Fibroblast of the conjunctiva (primary cell): Measurements from ENCODE around the gene MEF2C.
A peak's percentile ranks its signal among the peaks of the same experiment; 100 is the strongest.

Experiments
- DNase-seq: peaks from one replicate; pipeline ENCODE4 v3.0.0-alpha.2; 2010; ENCODE audit warnings: low read depth

Gene MEF2C

GRCh38 chr5:88708682-88709398 lies 174.1 kb downstream of the MEF2C start:
- no peak for DNase-seq

DNA sequence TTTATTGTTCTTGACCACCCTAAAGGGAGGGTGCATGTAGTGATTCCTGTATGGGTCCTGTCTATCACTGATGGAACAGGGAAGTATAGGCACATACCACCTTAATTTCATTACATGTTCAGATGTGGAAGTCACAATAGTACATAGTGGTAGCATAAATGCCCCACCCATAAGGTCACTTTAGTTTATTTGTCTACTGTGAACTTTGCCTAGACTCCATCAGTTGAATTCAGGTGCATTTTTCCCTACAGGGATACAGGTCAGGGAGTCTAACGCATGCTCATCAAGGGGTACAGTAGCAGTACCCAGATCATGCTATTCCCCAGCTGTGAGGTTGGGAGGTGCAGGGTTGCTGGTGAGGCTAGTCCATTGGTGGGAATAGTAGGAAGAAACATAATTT lies 175.0 kb downstream of the MEF2C start:
- no peak for DNase-seq

DNA sequence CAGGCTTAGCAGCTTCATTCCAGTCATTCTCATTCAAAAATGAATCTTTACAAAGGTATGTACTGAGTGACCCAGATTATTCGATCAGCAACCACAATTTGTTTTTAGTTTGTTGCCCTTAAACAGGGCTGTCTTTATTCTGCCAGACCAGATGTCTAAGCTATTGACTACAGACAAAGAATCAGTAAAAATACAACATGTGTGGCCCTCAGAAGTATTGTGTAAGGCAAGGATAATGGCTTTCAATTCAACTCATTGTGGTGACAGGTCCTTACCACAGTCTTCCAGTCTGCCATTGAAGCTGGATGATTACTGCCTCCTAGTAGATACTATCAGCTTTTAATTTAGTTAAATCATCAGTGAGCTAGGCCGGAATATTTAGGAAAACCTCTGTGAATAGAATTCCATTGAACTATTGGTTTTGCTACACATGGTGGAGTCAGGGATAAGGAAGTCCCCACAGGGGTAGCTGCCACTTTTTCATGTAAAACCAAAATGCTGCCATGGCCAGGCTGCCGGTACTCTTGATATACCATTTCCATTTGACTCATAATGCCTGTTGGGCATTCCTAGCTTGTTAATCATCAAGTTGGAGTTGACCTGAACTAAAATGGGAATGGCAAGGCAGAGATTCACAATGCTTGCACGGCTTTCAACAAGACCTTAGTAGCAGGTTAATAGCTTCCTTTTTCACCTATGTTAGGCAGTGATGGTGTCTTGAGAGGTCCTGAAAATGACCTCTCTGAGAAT lies 175.6 kb downstream of the MEF2C start:
- no peak for DNase-seq

- no peak for DNase-seq
These were observed 180.7 kb downstream of the MEF2C start for GRCh38 chr5:88702332-88702731.

- DNase-seq = no peak
These were observed 182.9 kb downstream of the MEF2C start for GRCh38 chr5:88700121-88700520.

- DNase-seq = no peak
These were observed 184.7 kb downstream of the MEF2C start for GRCh38 chr5:88698290-88698689.

DNA sequence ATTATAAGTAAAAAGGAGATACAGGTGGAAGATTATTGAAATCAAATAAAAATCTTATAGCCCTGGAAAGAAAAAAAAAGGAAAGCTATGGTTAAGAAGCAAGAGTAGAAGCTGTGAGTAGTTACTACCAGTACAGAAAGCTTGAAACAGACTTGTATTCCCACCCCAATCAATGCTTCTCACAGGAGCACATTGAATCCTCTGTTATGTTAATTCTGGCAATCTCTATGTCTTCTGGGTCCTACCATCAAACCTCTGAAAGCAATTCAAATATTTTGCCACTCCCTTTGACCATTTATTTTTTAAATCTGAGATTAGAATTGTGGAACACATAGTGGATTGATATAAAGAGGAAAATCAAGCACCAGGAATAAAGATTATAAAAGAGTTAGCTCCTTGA lies 186.5 kb downstream of the MEF2C start:
- DNase-seq = no peak

DNA sequence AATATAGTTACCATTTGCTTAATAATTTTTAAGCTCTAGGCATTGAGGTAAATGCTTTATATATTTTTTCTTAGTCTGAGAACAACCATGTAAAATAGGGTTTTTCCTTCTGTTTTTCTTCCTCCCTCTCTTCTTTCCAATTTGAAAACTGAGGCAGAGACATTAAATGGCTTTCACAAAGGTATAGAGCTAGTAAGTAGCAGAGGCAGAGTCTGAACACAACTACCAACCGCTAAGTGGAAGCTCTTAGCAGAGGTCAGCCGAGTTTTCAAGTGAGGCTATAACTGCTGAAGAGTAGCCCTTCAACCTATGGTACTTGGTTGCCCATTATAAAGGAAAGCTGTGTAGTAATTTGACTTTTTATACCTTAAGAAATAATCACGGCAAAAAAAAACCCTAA lies 187.1 kb downstream of the MEF2C start:
- no peak for DNase-seq

- DNase-seq = no peak
These were observed 187.8 kb downstream of the MEF2C start for GRCh38 chr5:88695232-88695631.

DNA sequence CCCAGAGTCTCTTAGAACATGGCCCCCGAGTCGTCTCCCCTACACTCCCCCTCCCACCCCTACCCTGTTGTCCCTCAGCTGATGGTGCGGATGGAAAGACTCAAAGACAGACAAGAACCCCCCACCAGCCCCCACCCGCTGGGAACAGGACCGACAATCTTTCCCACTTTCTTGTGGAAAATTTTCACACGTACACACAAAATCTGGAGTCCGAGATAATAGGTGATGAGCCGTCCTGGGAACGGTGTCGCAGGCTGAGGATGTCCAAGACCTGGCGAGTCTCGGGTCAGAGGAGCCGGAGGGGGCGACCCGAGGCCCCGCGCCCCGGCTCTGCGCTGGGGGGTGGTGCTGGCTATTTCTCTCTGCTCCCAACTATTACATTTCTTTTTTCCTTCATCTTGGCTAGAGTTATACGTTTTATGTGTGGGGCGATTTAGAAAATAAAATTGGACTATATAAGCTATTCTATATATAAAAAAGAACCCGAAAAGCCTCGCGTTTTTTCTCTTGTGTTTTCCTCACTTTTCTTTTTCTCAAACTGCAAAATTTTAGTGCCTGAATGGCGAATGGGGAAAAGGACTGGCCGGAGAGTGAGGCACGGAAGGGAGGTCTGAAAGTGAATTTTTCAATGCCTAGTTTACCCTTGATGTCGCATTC lies 188.8 kb downstream of the MEF2C start:
- no peak for DNase-seq

GRCh38 chr5:88693071-88693932 lies 189.7 kb downstream of the MEF2C start:
- DNase-seq = no peak

DNA sequence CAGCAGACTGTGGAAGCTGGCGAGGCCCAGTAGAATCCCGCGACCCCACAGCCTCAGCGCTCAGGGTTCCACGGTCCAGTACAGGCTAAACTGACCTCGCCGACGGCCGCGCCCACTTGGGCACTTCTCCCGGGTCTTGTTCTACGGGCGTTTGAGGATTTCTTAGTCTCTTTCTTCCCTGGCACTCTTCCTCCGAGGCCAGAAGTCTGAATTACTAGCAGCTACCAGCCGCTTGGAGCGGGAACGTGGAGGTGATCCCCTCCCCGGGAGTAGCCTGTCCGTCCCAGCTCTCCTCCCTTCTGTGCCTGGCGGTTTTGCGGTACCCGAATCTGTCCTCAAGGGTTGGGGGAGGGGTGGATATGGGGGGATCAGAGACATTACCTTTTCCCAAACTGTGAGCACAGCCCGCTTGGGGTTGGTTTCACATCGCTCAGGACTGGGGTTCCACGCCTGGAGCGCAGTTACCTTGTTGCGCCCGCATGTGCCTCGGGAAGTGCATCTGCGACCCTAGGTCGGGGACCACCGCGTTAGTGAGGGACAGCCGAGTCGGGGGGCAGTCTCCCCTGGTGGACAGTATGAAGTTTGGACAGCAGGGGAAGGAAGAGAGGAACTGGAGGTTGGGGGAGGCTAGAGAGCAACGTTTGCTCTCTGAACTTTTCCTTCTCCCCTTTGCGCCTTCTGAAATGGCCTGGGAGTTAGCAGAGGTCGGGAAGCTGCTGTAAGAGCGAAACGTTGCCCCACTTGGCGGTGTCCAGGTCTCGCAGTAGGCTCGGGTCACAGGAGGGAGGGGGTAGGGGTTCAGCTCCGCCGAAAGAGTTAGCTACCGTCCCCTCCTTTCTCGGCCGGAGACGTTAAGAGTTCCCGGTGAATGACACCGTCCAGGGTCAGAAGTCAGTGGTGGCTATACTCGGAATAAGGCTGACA lies 190.8 kb downstream of the MEF2C start:
- no peak for DNase-seq

DNA sequence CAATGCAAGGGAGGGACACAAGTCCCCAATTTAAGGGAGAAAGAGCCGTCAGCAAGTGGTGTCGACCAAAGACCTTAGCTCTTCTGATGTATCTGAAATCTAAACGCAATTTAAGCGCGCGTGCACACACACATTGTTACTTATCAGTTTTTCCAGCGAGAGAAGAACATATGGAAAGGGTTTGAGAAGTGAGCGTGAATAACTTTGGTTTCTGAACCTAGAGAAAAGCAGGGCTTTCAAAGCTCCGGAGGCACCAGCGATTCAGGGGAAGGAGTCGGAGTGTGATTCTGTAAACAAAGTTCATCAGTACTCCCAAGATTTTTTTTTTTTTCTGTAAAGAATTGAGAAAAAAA lies 191.8 kb downstream of the MEF2C start:
- DNase-seq = no peak

GRCh38 chr5:88690409-88691229 lies 192.4 kb downstream of the MEF2C start:
- peak; percentile 17 for DNase-seq

GRCh38 chr5:88689668-88690408 lies 193.1 kb downstream of the MEF2C start:
- no peak for DNase-seq

DNA sequence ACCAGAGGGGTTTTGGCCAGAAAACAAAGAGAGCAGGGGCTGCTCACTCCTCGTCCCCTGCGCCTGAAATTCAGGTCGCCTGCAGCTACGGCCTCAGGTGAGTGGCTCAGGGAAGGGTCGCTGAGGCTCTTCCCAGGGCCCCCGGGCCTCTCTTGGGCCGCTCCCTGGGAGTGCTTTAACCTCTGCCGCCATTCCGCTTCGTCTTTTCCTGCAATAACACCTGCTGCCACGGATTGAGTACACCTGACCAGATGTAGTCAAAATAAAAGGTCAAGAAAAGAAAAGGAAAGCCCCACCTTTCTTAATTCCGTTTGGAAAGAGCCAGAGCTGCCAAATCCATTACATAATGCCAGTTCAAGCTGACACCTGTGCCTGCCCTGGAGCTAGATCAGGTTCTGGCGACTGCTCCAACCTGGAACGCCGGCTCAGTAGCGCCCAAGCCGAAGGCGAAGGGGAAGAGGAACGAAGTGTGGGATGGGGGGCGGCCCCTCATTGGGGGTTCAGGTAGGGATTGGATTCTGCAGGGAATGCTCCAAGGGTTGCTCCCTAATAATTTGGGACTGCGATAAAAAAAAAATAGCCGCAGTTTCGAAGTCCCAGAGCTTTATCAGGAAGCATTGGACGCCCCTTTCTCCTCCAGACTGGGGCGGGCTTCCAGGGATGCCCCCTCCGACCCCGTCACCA lies 193.9 kb downstream of the MEF2C start:
- no peak for DNase-seq

GRCh38 chr5:88688156-88688983 lies 194.6 kb downstream of the MEF2C start:
- no peak for DNase-seq

DNA sequence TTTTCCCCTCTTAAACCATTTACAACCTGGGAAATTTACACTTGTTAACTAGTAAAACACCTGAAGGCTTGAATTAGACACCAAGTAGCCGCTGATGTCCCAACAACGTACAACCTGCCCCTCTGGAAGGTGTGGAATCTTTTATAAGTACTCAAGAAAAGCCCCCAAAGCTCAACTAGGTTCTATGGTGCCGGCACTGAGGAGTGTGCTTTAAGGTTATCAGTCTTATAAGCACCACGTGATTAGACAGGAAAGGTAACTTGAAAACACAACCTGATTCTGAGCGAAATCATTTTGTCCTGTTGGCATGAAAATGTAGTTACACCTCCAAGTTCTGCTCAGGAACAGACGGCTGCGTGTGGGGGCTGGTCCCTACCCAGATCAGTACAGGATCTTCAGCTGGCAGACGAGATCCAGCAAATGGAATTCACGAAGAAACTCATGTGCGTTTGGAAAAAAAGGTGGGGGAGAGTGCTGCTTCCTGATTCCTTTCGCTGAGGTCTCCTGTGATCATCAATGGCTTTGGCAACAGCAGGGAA lies 195.5 kb downstream of the MEF2C start:
- no peak for DNase-seq
